ENCODE measurements around the gene GNA14. TPM values are rescaled to one million over a fixed set of nuclear protein-coding genes. Genes with fewer than 3 reads are reported as not detected.

GNA14 gene
- total RNA-seq, 3 donors from 2014 or later (not counting 1 experiment from before 2014, with no cell fraction given) = 1.8 TPM; not detected in 2

DNA sequence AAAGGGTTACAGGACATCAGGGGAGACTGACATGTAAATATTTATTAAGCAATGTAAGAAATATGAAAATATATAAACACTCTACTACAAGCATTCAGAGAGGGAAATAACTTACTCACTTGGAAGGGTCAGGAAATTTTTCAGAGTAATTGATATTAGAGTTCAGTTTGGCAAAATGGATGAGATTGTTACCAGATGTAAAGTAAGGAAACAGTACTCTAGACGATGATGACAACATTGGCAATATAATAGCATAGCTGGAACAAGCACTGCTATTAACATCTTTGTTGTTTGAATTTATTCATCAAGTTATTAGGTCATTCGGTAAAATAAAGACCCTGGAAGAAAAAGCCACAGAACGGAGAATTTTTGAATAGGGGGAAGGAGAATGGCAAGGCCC, 49.1 kb downstream of the GNA14 start:
- Histone ChIP-seq H3K27me3 (ENCODE audit: control insufficient read depth, insufficient read depth, low read length) (no peaks in the 10 kb centered on the region), H3K4me3 (ENCODE audit: low read length) (no peak overlapping the region), H3K27ac (ENCODE audit: low read length) (no peak overlapping the region), H3K9me3 (ENCODE audit: control insufficient read depth, insufficient read depth, low read length) (no peaks in the 10 kb centered on the region), H3K36me3 (ENCODE audit: control insufficient read depth, insufficient read depth, low read length) (no peaks in the 10 kb centered on the region), H3K4me1 (ENCODE audit: control insufficient read depth, insufficient read depth, low read length) (no peaks in the 10 kb centered on the region)
- 94% methylated on average over 3 of the region's 3 CpGs for WGBS (ENCODE audit: insufficient coverage)
- no peak for ATAC-seq
- no peak overlapping the region for H3K4me3 Mint-ChIP-seq
- H3K27ac Mint-ChIP-seq = no peak overlapping the region
- H3K36me3 Mint-ChIP-seq = no peaks in the 10 kb centered on the region
- DNase-seq = no peak
- peaks cover 8% of the 10 kb centered on the region in 2 donors for H3K4me1 Mint-ChIP-seq
- TF ChIP-seq, protein P1, sequence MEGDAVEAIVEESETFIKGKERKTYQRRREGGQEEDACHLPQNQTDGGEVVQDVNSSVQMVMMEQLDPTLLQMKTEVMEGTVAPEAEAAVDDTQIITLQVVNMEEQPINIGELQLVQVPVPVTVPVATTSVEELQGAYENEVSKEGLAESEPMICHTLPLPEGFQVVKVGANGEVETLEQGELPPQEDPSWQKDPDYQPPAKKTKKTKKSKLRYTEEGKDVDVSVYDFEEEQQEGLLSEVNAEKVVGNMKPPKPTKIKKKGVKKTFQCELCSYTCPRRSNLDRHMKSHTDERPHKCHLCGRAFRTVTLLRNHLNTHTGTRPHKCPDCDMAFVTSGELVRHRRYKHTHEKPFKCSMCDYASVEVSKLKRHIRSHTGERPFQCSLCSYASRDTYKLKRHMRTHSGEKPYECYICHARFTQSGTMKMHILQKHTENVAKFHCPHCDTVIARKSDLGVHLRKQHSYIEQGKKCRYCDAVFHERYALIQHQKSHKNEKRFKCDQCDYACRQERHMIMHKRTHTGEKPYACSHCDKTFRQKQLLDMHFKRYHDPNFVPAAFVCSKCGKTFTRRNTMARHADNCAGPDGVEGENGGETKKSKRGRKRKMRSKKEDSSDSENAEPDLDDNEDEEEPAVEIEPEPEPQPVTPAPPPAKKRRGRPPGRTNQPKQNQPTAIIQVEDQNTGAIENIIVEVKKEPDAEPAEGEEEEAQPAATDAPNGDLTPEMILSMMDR (IDR thresholded peaks at IDR 0.05) = no peak
- intact Hi-C loops (cut with micrococcal nuclease) = no loop called here
- no peaks in the 10 kb centered on the region for H3K9me3 Mint-ChIP-seq
- peaks cover 5 to 16% of the 10 kb centered on the region in 2 donors for H3K27me3 Mint-ChIP-seq (ENCODE audit: low read depth in 2 of 2)

DNA sequence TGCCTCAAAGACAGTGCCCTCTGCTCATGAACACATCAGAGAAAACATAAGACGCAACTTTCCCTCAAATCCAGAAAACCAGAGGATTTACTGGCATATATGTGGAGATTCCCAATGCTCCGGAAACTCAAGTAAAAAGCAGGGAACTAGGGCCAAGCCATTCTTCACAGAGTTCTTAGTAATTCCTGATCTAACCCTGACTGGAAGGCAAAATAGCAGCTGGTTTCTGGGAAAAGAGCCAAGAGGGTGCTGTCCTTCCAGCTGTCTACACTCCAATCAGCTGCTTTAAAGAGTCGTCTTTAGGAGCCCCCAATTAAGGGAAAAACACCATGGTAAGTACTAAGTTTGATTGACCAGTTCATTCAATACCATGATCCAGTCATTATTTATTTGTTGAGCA, 49.6 kb downstream of the GNA14 start:
- Mint-ChIP-seq H3K9me3 (no peaks in the 10 kb centered on the region), H3K27me3 (ENCODE audit: low read depth in 2 of 2) (peaks cover 5 to 16% of the 10 kb centered on the region in 2 donors), H3K4me3 (no peak overlapping the region), H3K36me3 (no peaks in the 10 kb centered on the region), H3K4me1 (peaks cover 8% of the 10 kb centered on the region in 2 donors), H3K27ac (no peak overlapping the region)
- ATAC-seq (no peak), DNase-seq (no peak)
- Histone ChIP-seq H3K27ac (ENCODE audit: low read length) (no peak overlapping the region), H3K4me1 (ENCODE audit: control insufficient read depth, insufficient read depth, low read length) (no peaks in the 10 kb centered on the region), H3K4me3 (ENCODE audit: low read length) (no peak overlapping the region), H3K9me3 (ENCODE audit: control insufficient read depth, insufficient read depth, low read length) (no peaks in the 10 kb centered on the region), H3K27me3 (ENCODE audit: control insufficient read depth, insufficient read depth, low read length) (no peaks in the 10 kb centered on the region), H3K36me3 (ENCODE audit: control insufficient read depth, insufficient read depth, low read length) (no peaks in the 10 kb centered on the region)
- WGBS (ENCODE audit: insufficient coverage) = 98% methylated on average over 2 of the region's 3 CpGs
- TF ChIP-seq, protein P1 (IDR thresholded peaks at IDR 0.05) = no peak
- intact Hi-C loops (cut with micrococcal nuclease) = no loop called here

DNA sequence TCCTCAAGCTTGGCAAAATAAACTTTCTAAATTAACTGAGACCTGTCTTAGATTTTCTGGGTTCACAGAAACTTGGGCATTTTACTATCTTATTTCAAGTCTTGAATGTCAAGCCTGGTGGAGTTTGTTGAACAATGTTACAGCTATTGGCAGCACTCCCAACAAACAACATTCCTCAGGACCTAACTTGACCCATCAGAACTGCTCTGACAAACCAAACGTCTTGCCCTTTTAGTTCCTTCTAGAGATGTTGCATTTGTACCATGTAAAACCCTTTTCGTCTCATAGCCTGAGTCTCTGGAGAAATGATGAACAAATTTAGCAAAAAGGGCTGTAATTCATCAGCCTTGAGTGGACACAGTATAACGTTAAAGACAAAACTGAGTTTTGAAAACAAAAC, 51.1 kb downstream of the GNA14 start:
- WGBS (ENCODE audit: insufficient coverage) = 81% methylated on average over 3 of the region's 3 CpGs
- Histone ChIP-seq H3K27me3 (ENCODE audit: control insufficient read depth, insufficient read depth, low read length) (no peaks in the 10 kb centered on the region), H3K27ac (ENCODE audit: low read length) (no peak overlapping the region), H3K36me3 (ENCODE audit: control insufficient read depth, insufficient read depth, low read length) (no peaks in the 10 kb centered on the region), H3K9me3 (ENCODE audit: control insufficient read depth, insufficient read depth, low read length) (no peaks in the 10 kb centered on the region), H3K4me3 (ENCODE audit: low read length) (no peak overlapping the region), H3K4me1 (ENCODE audit: control insufficient read depth, insufficient read depth, low read length) (no peaks in the 10 kb centered on the region)
- DNase-seq = no peak
- TF ChIP-seq, protein P1 (IDR thresholded peaks at IDR 0.05) = no peak
- Mint-ChIP-seq H3K36me3 (no peaks in the 10 kb centered on the region), H3K27ac (no peak overlapping the region), H3K4me1 (peaks cover 8% of the 10 kb centered on the region in 2 donors), H3K9me3 (no peaks in the 10 kb centered on the region), H3K4me3 (no peak overlapping the region), H3K27me3 (ENCODE audit: low read depth in 2 of 2) (peaks cover 2 to 6% of the 10 kb centered on the region in 2 donors)
- intact Hi-C loops (cut with micrococcal nuclease) = no loop called here
- ATAC-seq = no peak

DNA sequence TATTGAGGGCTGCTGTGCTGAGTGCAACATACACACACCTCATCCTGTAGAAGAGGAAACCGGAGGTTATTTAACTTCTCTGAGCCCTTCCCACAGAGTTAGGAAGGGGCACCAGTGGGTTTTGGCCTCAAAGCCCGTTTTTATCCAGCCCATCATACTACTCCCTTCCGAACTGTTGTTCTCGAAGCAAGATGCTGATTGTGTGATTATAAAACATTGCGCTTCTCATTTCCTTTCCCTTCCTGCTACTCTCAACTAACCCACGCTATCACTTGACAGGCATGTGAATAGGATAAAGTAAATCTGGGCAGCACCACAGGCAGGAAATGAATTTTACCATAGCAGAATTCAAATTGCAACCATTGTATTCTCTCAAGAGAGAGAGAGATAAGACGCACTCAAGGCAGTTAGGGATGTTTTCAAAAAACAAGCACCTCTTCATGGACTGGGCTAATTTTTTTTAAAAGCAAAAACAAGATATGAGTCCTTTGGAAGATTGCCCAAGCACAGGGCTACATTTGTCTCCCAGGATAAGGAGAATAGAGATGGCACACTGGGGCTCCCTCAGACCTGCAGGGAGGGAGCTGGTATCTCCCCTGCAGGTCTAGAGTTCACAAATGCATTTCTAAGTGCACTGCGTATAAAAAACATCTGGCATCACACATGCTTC, 52.6 kb downstream of the GNA14 start:
- WGBS (ENCODE audit: insufficient coverage) = 13% methylated on average over 3 of the region's 8 CpGs
- peak in 1 of 3 donors; percentile 35 for ATAC-seq
- H3K9me3 Mint-ChIP-seq = no peaks in the 10 kb centered on the region

More for the DNA sequence above, 52.6 kb downstream of the GNA14 start:
- DNase-seq = no peak
- Histone ChIP-seq H3K4me3 (ENCODE audit: low read length) (no peak overlapping the region), H3K36me3 (ENCODE audit: control insufficient read depth, insufficient read depth, low read length) (no peaks in the 10 kb centered on the region), H3K27ac (ENCODE audit: low read length) (no peak overlapping the region), H3K4me1 (ENCODE audit: control insufficient read depth, insufficient read depth, low read length) (no peaks in the 10 kb centered on the region), H3K9me3 (ENCODE audit: control insufficient read depth, insufficient read depth, low read length) (no peaks in the 10 kb centered on the region), H3K27me3 (ENCODE audit: control insufficient read depth, insufficient read depth, low read length) (no peaks in the 10 kb centered on the region)
- Mint-ChIP-seq H3K4me1 (peaks cover 8% of the 10 kb centered on the region in 2 donors), H3K4me3 (no peak overlapping the region), H3K36me3 (no peaks in the 10 kb centered on the region), H3K27ac (no peak overlapping the region), H3K27me3 (ENCODE audit: low read depth in 2 of 2) (peaks cover 2 to 6% of the 10 kb centered on the region in 2 donors)
- TF ChIP-seq, protein P1 (IDR thresholded peaks at IDR 0.05) = no peak
- intact Hi-C loops (cut with micrococcal nuclease) = no loop called here
